ENCODE results near the gene ADCY3.

DNA sequence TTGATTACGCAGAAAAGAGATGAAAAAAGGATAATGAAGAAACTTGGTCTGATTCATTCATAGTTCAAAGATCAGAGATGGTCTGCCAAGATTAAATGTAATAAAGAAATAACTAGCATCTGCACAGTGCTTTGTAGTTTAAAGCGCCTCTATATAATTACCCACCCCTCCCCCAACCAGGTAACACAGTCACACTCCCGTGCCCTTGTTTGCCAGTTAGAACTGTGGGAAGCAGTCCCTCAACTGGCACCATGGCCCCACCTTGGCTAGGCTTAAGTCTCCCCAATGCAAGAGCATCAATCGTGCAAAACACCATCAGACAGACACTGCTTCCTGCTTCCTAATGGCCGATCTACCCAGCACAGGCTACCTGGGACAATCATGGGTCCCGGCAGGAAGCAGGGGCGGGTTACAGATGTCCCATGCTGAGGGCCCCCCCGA, 11.6 kb downstream of the ADCY3 start:
- TF ChIP-seq POLR2AphosphoS5 (IDR thresholded peaks at IDR 0.05; ENCODE audit: low read depth, low read length) (no peak), TAF1 (IDR thresholded peaks at IDR 0.05; ENCODE audit: borderline replicate concordance, insufficient read depth, low read length) (no peak), SIN3A (IDR thresholded peaks at IDR 0.05; ENCODE audit: borderline replicate concordance, insufficient read depth, low read length) (no peak), FOXP2 (optimal IDR thresholded peaks at IDR 0.05; ENCODE audit: borderline replicate concordance, extremely low read depth, extremely low read length, insufficient read depth) (no peak)
- TF ChIP-seq, protein P1, sequence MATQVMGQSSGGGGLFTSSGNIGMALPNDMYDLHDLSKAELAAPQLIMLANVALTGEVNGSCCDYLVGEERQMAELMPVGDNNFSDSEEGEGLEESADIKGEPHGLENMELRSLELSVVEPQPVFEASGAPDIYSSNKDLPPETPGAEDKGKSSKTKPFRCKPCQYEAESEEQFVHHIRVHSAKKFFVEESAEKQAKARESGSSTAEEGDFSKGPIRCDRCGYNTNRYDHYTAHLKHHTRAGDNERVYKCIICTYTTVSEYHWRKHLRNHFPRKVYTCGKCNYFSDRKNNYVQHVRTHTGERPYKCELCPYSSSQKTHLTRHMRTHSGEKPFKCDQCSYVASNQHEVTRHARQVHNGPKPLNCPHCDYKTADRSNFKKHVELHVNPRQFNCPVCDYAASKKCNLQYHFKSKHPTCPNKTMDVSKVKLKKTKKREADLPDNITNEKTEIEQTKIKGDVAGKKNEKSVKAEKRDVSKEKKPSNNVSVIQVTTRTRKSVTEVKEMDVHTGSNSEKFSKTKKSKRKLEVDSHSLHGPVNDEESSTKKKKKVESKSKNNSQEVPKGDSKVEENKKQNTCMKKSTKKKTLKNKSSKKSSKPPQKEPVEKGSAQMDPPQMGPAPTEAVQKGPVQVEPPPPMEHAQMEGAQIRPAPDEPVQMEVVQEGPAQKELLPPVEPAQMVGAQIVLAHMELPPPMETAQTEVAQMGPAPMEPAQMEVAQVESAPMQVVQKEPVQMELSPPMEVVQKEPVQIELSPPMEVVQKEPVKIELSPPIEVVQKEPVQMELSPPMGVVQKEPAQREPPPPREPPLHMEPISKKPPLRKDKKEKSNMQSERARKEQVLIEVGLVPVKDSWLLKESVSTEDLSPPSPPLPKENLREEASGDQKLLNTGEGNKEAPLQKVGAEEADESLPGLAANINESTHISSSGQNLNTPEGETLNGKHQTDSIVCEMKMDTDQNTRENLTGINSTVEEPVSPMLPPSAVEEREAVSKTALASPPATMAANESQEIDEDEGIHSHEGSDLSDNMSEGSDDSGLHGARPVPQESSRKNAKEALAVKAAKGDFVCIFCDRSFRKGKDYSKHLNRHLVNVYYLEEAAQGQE (IDR thresholded peaks at IDR 0.05; ENCODE audit: insufficient read depth in 1 of 2, low read depth in 2 of 2, low read length in 2 of 2) = no peak
